Rectal smooth muscle tissue (tissue), 1 donor: ENCODE measurements around the gene CHST9.

ENCODE experiments used
- H3K27ac ChIP-seq: one replicate; pipeline ENCODE4 v1.7.0; 2013; ENCODE audit warnings: low read depth, low read length, inconsistent platforms
- H3K27me3 ChIP-seq: one replicate; pipeline ENCODE4 v1.7.0; 2013; ENCODE audit warnings: low read length; ENCODE audit not compliant: control insufficient read depth, insufficient read depth
- H3K36me3 ChIP-seq: one replicate; pipeline ENCODE4 v1.7.0; 2013; ENCODE audit warnings: low read length; ENCODE audit not compliant: control insufficient read depth, insufficient read depth
- H3K4me1 ChIP-seq: one replicate; pipeline ENCODE4 v1.7.0; 2013; ENCODE audit warnings: low read length; ENCODE audit not compliant: control insufficient read depth, insufficient read depth
- H3K4me3 ChIP-seq: one replicate; pipeline ENCODE4 v1.7.0; 2013; ENCODE audit warnings: low read length
- H3K9ac ChIP-seq: one replicate; pipeline ENCODE4 v1.7.0; 2013; ENCODE audit warnings: low read length

CHST9 gene

GRCh38 chr18:26902291-26902690, 282.8 kb downstream of the CHST9 start:
- Histone ChIP-seq H3K36me3 (no peaks in the 10 kb centered on the region), H3K9ac (no peak overlapping the region), H3K4me1 (no peaks in the 10 kb centered on the region), H3K4me3 (no peak overlapping the region), H3K27ac (no peak overlapping the region), H3K27me3 (no peaks in the 10 kb centered on the region)

- no peaks in the 10 kb centered on the region for H3K27me3 ChIP-seq
- H3K36me3 ChIP-seq, result no peaks in the 10 kb centered on the region
- H3K9ac ChIP-seq, result no peak overlapping the region
- no peak overlapping the region for H3K27ac ChIP-seq
- H3K4me1 ChIP-seq, result no peaks in the 10 kb centered on the region
- no peak overlapping the region for H3K4me3 ChIP-seq
These were observed 284.1 kb downstream of the CHST9 start for GRCh38 chr18:26901020-26901419.

- Histone ChIP-seq H3K27ac (no peak overlapping the region), H3K4me3 (no peak overlapping the region), H3K9ac (no peak overlapping the region), H3K36me3 (no peaks in the 10 kb centered on the region), H3K4me1 (no peaks in the 10 kb centered on the region), H3K27me3 (no peaks in the 10 kb centered on the region)
These were observed 290.7 kb downstream of the CHST9 start for GRCh38 chr18:26894426-26894825.

GRCh38 chr18:26893996-26894395, 291.1 kb downstream of the CHST9 start:
- H3K9ac ChIP-seq, result no peak overlapping the region
- H3K36me3 ChIP-seq, result no peaks in the 10 kb centered on the region
- H3K4me3 ChIP-seq, result no peak overlapping the region
- H3K27me3 ChIP-seq, result no peaks in the 10 kb centered on the region
- H3K4me1 ChIP-seq, result no peaks in the 10 kb centered on the region
- no peak overlapping the region for H3K27ac ChIP-seq

- no peaks in the 10 kb centered on the region for H3K27me3 ChIP-seq
- H3K4me3 ChIP-seq, result no peak overlapping the region
- no peak overlapping the region for H3K27ac ChIP-seq
- no peaks in the 10 kb centered on the region for H3K4me1 ChIP-seq
- no peaks in the 10 kb centered on the region for H3K36me3 ChIP-seq
- H3K9ac ChIP-seq, result no peak overlapping the region
These were observed 296.8 kb downstream of the CHST9 start for GRCh38 chr18:26888259-26888658.

GRCh38 chr18:26875040-26875654, 310.0 kb downstream of the CHST9 start:
- Histone ChIP-seq H3K9ac (no peak overlapping the region), H3K27ac (no peak overlapping the region), H3K36me3 (no peaks in the 10 kb centered on the region), H3K4me1 (no peaks in the 10 kb centered on the region), H3K27me3 (no peaks in the 10 kb centered on the region), H3K4me3 (no peak overlapping the region)

GRCh38 chr18:26874283-26874682, 310.8 kb downstream of the CHST9 start:
- Histone ChIP-seq H3K4me1 (peaks cover 4% of the 10 kb centered on the region), H3K27me3 (no peaks in the 10 kb centered on the region), H3K4me3 (no peak overlapping the region), H3K27ac (no peak overlapping the region), H3K36me3 (no peaks in the 10 kb centered on the region), H3K9ac (no peak overlapping the region)

- H3K4me3 ChIP-seq, result no peak overlapping the region
These were observed 315.5 kb downstream of the CHST9 start for GRCh38 chr18:26869640-26870039.

GRCh38 chr18:26868968-26869586, 316.0 kb downstream of the CHST9 start:
- Histone ChIP-seq H3K4me3 (no peak overlapping the region), H3K9ac (no peak overlapping the region), H3K27ac (no peak overlapping the region)

More at GRCh38 chr18:26869640-26870039, 315.5 kb downstream of the CHST9 start:
- H3K27ac ChIP-seq, result no peak overlapping the region
- H3K9ac ChIP-seq, result no peak overlapping the region
- no peaks in the 10 kb centered on the region for H3K36me3 ChIP-seq
- H3K27me3 ChIP-seq, result no peaks in the 10 kb centered on the region
- H3K4me1 ChIP-seq, result peaks cover 6% of the 10 kb centered on the region

GRCh38 chr18:26867471-26867870, 317.6 kb downstream of the CHST9 start:
- Histone ChIP-seq H3K4me3 (no peak overlapping the region), H3K9ac (no peak overlapping the region), H3K27me3 (no peaks in the 10 kb centered on the region), H3K36me3 (no peaks in the 10 kb centered on the region), H3K4me1 (peaks cover 6% of the 10 kb centered on the region), H3K27ac (no peak overlapping the region)

More at GRCh38 chr18:26868968-26869586, 316.0 kb downstream of the CHST9 start:
- H3K27me3 ChIP-seq, result no peaks in the 10 kb centered on the region
- H3K4me1 ChIP-seq, result peaks cover 6% of the 10 kb centered on the region
- no peaks in the 10 kb centered on the region for H3K36me3 ChIP-seq

- Histone ChIP-seq H3K27me3 (no peaks in the 10 kb centered on the region), H3K4me3 (no peak within 1 kb of the TSS), H3K27ac (no peak within 1 kb of the TSS), H3K36me3 (no peaks in the 10 kb centered on the region), H3K9ac (no peak within 1 kb of the TSS), H3K4me1 (peaks cover 6% of the 10 kb centered on the region)
These were observed 319.6 kb downstream of the CHST9 start, which contains the start of gene AQP4 for GRCh38 chr18:26865557-26865956. TSS of gene AQP4 (minus strand) at chr18:26865707. CDS start at chr18:26865689, 18 bp downstream.

GRCh38 chr18:26864658-26865057, 320.4 kb downstream of the CHST9 start:
- Histone ChIP-seq H3K4me3 (no peak overlapping the region), H3K4me1 (peaks cover 3% of the 10 kb centered on the region), H3K9ac (no peak overlapping the region), H3K27ac (no peak overlapping the region), H3K36me3 (no peaks in the 10 kb centered on the region), H3K27me3 (no peaks in the 10 kb centered on the region)

GRCh38 chr18:26863921-26864497, 321.1 kb downstream of the CHST9 start:
- Histone ChIP-seq H3K27me3 (no peaks in the 10 kb centered on the region), H3K4me3 (peak overlapping the region; percentile 17), H3K9ac (no peak overlapping the region), H3K27ac (no peak overlapping the region), H3K36me3 (no peaks in the 10 kb centered on the region), H3K4me1 (peaks cover 2% of the 10 kb centered on the region)
